GM23338 (cell line): ENCODE data around the gene FANCC. TPM values are rescaled to one million over a fixed set of nuclear protein-coding genes. Genes with fewer than 3 reads are reported as not detected.

Experiments
- CREB1 ChIP-seq: fragments of 250-450 bp; sonication (Bioruptor Pico); IDR thresholded peaks from 2 replicates; pipeline ENCODE4 v1.5.0; 2020; ENCODE audit warnings: low read depth, mild to moderate bottlenecking, moderate library complexity
- CTCF ChIP-seq, 2 experiments: fragments of 200-600 bp in 1 of 2; sonication (generic) in 1 of 2; conservative IDR thresholded peaks; 2 replicates each; pipeline versions ENCODE4 v1.5.1 to v1.6.1; 2016 to 2017; ENCODE audit warnings: antibody characterized with exemption in 2 of 2, low read depth in 2 of 2, mild to moderate bottlenecking in 2 of 2, moderate library complexity in 1 of 2
- EZH2 ChIP-seq: fragments of 200-600 bp; sonication (generic); IDR thresholded peaks from one replicate; pipeline ENCODE4 v1.8.0; 2017; ENCODE audit warnings: antibody characterized with exemption, mild to moderate bottlenecking, low read depth; ENCODE audit not compliant: unreplicated experiment
- JUNB ChIP-seq: IDR thresholded peaks from one replicate; pipeline ENCODE4 v1.6.1; 2016; ENCODE audit warnings: antibody characterized with exemption; ENCODE audit not compliant: unreplicated experiment
- NANOG ChIP-seq: IDR thresholded peaks from 2 replicates; pipeline ENCODE4 v1.6.1; 2016; ENCODE audit warnings: antibody characterized with exemption, borderline replicate concordance
- POLR2AphosphoS5 ChIP-seq: IDR thresholded peaks from 2 replicates; pipeline ENCODE4 v1.6.1; 2016; ENCODE audit warnings: antibody characterized with exemption, low read depth
- ZNF114 ChIP-seq: fragments of 250-450 bp; sonication (Bioruptor Pico); IDR thresholded peaks from 2 replicates; pipeline ENCODE4 v1.5.0; 2020; ENCODE audit warnings: mild to moderate bottlenecking, moderate library complexity
- ZNF331 ChIP-seq: fragments of 250-450 bp; sonication (Bioruptor Pico); IDR thresholded peaks from 2 replicates; pipeline ENCODE4 v1.5.0; 2020; ENCODE audit warnings: low read depth, mild to moderate bottlenecking, moderate library complexity
- polyA plus RNA-seq: library from polyadenylated mRNA; unstranded; fragments of >200 nt; fragmentation: Nextera tagmentation; extraction: Ambion mirVana; gene quantifications from 2 replicates; pipeline ENCODE4 v1.2.1, GENCODE V29; 2016
- total RNA-seq: library from RNA; depleted of rRNA; stranded (reverse); fragments of >200 nt; shearing (Covaris generic); gene quantifications from 2 replicates; pipeline ENCODE4 v1.2.3, GENCODE V29; 2014
- TF ChIP-seq, protein P1 (sequence below): fragments of 250-450 bp; sonication (Bioruptor Pico); IDR thresholded peaks from 2 replicates; pipeline ENCODE4 v1.5.0; 2020; ENCODE audit warnings: mild to moderate bottlenecking, moderate library complexity

FANCC gene
- total and polyA plus RNA-seq, 2 experiments from 2014 or later: 7.8 to 18.1 TPM

GRCh38 chr9:95071450-95071849, 246.1 kb downstream of the FANCC start (continued):
- TF ChIP-seq, protein P1, sequence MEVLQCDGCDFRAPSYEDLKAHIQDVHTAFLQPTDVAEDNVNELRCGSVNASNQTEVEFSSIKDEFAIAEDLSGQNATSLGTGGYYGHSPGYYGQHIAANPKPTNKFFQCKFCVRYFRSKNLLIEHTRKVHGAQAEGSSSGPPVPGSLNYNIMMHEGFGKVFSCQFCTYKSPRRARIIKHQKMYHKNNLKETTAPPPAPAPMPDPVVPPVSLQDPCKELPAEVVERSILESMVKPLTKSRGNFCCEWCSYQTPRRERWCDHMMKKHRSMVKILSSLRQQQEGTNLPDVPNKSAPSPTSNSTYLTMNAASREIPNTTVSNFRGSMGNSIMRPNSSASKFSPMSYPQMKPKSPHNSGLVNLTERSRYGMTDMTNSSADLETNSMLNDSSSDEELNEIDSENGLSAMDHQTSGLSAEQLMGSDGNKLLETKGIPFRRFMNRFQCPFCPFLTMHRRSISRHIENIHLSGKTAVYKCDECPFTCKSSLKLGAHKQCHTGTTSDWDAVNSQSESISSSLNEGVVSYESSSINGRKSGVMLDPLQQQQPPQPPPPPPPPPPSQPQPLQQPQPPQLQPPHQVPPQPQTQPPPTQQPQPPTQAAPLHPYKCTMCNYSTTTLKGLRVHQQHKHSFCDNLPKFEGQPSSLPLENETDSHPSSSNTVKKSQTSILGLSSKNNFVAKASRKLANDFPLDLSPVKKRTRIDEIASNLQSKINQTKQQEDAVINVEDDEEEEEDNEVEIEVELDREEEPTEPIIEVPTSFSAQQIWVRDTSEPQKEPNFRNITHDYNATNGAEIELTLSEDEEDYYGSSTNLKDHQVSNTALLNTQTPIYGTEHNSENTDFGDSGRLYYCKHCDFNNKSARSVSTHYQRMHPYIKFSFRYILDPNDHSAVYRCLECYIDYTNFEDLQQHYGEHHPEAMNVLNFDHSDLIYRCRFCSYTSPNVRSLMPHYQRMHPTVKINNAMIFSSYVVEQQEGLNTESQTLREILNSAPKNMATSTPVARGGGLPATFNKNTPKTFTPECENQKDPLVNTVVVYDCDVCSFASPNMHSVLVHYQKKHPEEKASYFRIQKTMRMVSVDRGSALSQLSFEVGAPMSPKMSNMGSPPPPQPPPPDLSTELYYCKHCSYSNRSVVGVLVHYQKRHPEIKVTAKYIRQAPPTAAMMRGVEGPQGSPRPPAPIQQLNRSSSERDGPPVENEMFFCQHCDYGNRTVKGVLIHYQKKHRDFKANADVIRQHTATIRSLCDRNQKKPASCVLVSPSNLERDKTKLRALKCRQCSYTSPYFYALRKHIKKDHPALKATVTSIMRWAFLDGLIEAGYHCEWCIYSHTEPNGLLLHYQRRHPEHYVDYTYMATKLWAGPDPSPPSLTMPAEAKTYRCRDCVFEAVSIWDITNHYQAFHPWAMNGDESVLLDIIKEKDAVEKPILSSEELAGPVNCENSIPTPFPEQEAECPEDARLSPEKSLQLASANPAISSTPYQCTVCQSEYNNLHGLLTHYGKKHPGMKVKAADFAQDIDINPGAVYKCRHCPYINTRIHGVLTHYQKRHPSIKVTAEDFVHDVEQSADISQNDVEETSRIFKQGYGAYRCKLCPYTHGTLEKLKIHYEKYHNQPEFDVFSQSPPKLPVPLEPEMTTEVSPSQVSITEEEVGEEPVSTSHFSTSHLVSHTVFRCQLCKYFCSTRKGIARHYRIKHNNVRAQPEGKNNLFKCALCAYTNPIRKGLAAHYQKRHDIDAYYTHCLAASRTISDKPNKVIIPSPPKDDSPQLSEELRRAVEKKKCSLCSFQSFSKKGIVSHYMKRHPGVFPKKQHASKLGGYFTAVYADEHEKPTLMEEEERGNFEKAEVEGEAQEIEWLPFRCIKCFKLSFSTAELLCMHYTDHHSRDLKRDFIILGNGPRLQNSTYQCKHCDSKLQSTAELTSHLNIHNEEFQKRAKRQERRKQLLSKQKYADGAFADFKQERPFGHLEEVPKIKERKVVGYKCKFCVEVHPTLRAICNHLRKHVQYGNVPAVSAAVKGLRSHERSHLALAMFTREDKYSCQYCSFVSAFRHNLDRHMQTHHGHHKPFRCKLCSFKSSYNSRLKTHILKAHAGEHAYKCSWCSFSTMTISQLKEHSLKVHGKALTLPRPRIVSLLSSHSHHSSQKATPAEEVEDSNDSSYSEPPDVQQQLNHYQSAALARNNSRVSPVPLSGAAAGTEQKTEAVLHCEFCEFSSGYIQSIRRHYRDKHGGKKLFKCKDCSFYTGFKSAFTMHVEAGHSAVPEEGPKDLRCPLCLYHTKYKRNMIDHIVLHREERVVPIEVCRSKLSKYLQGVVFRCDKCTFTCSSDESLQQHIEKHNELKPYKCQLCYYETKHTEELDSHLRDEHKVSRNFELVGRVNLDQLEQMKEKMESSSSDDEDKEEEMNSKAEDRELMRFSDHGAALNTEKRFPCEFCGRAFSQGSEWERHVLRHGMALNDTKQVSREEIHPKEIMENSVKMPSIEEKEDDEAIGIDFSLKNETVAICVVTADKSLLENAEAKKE: no peak
- TF ChIP-seq POLR2AphosphoS5: no peak
- TF ChIP-seq NANOG: no peak
- TF ChIP-seq EZH2: no peak
- TF ChIP-seq ZNF331 (CRISPR knock-in tag): no peak
- TF ChIP-seq ZNF114 (CRISPR knock-in tag): no peak
- TF ChIP-seq CTCF (conservative IDR thresholded peaks at IDR 0.05; ENCODE audit: low read depth in 2 of 2): no peak
- no peak for TF ChIP-seq JUNB
- TF ChIP-seq CREB1 (CRISPR knock-in tag): no peak
